HG02623 (cell line): ENCODE results near the gene XYLT1.

Experiments
- ATAC-seq: cut with Tn5 transposase; IDR thresholded peaks from one replicate; pipeline ENCODE4 v1.9.1; 2021; ENCODE audit warnings: moderate library complexity; ENCODE audit not compliant: unreplicated experiment

The XYLT1 gene

DNA sequence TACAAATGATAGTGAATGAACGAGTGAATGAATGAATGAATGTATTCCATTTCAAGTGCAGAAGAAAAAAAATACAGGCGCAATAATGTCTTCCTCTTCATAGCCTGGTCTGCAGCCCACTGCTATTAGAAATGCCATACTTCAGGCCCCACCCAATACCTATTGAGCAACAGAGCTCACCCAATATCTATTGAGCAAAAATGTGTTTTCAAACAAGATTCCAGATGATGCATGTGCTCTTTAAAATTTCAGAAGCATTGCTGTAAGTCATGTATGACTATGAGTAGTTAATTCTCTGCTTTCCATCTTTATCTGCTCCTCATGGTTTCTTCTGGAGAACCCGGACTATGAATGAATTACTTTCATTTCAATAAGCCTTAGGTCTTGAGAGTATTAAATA is 308.2 kb downstream of the XYLT1 start:
- no peak for ATAC-seq

DNA sequence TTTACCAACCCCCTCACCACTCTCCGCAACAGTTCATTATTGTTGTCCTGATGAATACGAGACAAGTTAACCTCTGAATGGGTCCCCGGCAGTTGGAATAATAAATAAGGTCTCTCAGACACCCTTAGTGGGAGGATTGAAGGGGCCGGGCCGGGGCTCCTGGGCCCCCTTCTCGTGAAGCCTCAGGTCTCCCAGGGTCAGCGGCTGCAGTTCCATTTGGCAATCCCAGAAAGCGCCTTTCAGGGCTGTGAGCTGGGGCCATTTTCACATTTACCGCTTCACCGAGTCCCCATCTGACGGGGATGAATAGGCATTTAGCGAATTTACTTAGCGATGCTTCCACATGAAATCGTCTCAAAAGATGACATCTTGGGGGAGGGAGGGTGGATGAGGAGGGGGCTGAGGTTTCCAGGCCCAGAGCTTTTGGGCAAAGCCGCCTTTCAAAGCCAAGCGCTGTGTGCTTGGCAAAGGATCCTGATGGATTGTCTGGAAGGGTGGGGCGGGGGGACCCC is 309.8 kb downstream of the XYLT1 start:
- no peak for ATAC-seq

DNA sequence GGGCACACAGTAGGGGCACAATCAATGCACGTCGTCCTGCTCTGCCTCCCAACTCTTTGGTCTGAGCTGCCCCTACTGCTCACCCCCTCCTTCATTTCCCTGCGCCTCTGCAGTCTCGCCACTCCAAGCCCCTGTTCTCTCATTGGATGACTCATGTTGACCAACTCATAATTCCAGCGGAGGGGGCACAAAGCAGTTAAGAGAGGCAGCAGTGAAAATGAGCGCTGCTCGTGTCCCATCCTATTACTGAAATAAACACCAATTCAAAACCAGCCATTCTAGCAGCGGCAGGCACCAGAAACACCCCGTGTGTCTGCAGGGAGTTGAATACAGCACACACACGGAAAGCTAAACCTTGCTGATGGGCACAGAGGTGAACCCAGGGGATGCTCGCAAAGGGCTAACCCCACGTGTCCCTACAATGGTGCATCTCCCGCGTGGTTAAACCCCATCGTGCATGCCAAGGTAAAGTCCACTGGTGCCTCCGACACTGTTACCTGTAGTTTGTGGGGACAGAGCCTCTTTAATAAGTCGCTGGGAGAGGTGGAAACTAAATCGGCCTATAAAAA is 310.4 kb downstream of the XYLT1 start:
- no peak for ATAC-seq

DNA sequence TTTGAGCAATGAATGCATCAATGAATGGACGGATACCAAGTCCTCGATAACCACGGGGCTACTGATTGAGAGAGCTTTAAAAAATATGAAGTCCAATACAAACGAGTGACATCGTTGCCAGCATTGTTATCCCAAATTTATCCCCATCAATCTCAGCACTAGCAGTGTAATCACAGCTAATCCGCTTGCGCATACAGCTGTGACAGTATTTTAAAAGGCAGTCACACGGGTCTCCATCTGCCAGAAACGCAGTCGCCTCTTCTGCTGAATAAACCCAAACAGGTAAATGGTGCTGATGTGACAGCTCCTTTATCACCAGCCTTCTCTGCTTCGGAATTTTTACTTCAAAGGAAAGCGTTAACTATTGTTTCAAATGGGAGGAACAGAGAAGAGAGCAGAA is 311.1 kb downstream of the XYLT1 start:
- no peak for ATAC-seq

DNA sequence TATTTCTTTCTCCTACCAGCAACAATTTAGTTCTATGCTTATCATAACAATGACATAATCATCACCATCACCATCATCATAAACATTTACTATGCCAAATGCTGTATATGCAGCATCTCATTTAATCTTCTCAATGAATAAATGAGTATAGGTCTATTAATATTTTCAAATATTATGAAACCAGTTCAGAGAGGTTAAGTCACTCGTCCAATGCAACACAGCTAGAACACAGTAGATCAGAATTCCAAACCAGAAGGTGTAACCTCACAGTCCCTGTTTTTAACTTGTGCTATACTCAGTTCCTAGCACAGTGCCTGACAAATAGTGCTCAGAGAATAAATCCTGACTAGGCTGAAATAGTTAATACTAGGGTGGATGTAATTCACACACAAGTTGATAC is 314.8 kb downstream of the XYLT1 start:
- ATAC-seq: no peak

DNA sequence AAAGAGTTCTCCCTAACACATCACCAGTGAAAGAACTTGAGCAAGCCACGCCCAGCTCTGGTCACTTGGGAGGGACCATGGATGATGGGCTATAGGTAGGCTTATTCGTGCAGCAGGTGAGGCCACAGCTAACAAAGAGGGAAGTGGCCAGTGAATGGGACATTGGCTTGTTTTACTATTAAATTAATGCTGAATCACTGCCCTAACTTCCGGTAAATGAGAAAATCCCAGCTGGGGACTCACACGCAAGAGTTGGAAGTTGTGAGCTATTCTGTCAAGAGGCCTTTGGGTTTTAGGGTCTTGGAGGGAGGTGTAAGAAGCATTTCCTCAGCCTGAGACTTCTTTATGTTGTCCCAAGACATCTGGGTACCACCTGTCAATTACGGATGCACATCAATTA is 315.3 kb downstream of the XYLT1 start:
- no peak for ATAC-seq

DNA sequence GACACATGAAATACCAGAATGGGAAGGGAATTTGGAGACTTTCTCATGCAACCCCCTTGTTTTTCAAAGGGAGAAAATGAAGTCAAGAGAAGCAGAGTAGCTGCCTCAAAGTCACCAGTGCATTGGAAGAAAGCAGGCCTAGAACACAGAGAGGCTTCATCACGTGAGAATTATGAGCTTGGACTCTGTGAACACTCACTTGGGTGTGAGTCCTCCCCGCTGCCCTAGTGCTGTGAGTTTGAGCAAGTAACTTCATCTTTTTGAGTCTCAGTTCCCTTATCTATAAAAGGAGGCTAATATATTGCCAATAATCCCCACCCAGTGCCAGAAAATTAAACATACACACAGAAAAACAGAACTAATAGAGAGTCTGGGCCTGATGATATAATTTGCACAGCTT is 315.8 kb downstream of the XYLT1 start:
- ATAC-seq: no peak

DNA sequence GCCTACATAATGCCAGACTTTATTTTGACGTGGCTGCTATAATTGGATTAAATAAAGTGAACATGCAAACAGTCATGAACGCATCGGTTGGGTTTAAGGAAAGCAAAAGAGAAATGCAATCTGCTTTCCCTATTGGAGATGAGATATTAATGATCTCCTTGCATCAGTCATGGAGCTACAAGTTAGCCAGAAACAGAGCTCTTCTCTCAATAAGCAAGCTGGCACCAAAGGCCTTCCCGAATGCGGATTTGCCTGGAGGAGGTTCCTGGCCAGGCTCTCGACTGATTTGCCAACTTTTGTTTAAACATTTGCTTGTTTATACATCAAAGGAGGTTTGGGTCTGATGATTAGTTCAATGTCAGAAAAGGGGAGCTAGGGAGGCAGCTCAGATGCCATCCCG is 318.4 kb downstream of the XYLT1 start:
- ATAC-seq: no peak

DNA sequence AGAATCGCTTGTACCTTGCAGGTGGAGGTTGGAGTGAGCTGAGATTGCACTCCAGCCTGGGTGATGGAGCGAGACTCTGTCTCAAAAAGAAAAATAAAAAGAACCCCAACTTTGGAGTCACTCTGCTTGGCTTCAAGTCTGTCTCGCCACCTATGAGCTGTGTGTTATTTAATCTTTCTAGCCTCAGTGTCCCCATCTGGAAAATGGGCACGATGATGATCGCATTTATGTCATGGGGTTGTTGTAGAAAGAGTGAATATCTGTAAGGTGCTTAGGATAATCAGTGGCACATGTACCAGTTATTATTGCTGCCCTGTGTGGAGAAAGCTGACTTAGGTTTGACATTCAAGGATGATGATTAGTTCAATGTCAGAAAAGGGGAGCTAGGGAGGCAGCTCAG is 319.4 kb downstream of the XYLT1 start:
- no peak for ATAC-seq

DNA sequence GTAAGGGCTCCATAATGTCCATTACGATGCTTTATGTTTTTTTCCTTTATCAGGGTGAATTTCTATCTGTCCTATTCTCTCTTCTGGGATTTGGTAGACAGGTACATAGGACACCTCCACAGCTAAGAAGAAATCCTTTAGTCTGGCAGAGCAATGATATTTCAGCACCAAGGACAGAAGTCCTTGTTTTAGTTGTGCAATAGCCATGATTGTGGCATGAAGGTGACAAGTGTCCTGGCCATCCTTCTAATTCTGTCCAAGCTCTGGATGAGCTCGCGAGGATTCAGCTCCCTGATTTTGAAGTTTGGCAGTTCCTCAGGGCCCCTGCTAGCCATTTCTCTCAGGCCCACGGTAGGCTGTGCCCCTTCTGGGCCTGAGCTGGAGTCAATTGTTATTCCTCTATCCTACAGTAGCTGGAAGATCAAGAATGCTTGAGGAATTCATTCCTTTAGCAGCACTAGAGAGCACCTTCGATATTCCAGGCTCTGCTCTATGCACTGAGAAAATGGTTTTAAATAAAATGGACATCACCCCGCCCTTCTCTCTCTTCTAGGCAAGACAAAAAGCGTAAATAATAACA is 320.8 kb downstream of the XYLT1 start:
- ATAC-seq: no peak

DNA sequence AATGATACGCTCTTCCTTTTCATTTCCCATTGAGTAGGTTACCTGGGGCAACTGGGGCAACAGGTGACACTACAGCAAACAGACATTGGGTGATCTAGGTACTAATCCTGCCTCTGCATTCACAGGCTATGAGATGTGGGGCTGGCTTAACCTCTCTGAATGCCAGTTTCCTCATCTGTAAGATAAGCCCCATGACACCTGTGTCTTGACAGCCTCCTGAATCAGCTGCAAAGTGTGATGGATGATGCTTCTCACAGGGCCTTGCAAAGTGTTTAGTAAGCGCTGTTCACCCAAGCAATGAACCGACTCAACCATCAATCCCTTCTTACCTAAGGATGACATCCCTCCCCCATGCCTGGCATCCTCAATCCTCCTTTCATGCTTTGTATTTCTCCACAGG is 322.8 kb downstream of the XYLT1 start:
- no peak for ATAC-seq

DNA sequence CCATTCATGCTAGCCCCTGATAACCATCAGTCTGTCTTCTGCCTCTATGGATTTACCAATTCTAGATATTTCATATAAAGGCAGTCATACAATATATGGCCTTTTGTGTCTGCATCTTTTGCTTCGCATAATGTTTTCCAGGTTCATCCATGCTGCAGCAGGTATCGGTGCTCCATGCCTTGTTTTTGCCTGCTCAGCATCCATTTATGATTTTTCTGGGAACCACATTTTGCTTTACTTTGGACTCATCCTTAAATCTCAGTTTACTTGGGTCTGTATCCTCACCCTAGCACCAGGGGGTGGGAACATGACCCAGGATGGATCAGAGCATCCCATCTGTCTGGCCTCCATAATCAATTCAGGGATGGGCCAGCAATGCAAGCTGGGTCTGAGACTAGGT is 325.7 kb downstream of the XYLT1 start:
- no peak for ATAC-seq

DNA sequence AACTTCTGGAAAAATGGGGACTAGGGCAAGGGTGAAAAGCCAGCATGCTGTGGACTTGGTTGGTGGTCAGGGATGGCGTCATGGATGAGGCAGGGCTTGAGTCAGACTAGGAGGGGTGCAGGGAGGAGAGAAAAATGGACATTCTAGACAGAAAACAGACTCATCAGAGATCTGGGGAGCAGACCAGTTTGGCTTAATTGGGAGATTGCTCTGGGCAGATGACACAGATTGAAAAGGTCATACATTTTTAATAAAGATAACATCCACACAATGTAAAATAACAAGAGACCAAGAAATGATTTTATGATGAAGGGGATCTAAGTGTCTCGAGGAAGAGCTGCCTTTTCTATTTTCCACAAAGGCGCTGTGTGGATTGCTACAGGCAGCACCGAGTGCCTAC is 326.3 kb downstream of the XYLT1 start:
- no peak for ATAC-seq

DNA sequence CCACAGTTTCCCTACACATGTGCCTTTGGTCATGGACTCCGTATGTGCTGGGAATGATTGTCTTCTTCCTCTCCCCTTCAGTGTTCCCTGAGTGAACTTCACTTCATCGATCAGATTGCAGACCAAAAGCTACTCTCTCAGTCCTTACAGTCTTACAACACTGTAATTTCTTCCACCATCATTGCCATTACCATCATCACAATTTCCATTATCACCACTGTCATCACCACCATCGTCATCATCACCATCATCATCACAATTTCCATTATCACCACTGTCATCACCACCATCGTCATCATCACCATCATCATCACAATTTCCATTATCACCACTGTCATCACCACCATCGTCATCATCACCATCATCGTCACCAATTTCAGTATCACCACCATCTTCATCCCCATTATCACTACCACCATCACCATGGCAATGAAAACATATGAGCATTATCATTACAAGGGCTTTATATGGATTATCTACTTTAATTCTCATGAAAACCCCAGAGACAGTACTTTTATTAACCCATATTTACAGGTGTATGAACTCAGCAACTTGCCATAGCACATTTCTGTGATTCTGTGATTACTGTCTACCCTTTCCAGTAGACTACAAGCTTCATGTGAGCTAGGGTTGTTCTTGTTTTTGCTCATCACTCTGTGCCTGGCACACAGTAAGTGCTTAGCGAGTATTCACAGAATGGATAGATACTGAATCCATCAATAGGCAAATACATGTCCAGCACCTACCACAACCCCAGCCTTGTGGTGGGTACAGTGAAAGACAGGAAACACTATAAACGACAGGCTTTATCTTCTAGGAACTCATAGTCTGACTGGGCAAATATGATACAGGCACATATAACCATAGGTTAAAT is 327.0 kb downstream of the XYLT1 start:
- ATAC-seq: no peak

DNA sequence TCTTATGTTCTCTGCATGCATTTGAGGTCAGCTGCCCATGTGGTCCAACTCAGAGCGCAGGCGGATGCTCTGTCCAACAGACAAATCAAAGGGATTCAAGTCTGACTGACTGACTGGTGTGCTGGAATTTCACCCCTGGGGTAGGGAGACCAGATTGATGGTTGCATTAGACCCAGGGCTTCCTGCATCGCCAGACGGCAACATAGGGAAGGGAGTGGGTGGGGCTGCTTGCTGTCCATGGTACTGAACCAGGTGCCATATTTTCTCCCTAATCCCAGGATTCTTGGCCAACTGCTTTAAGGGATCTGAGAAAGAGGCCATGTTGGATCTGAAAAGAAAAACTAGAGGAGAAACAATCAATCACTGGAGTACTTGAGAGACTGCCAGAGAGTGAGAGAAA is 332.0 kb downstream of the XYLT1 start:
- ATAC-seq: no peak

DNA sequence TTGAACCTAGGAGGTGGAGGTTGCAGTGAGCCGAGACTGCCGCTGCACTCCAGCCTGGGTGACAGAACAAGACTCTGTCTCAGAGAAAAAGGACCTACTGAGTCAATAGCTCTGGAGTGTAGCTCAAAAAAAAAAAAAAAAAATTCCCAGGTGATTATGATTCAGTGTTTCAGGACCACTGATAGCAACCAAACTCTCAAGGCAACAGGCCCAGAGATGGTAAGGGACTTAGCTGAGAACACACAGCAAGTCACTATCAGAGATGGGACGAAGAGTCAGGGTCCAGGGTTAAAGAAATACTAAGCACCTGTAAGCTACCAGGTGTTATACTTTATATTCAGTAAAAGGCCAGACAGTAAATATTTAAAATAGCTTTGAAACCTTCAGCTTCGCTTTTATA is 335.3 kb downstream of the XYLT1 start:
- no peak for ATAC-seq

DNA sequence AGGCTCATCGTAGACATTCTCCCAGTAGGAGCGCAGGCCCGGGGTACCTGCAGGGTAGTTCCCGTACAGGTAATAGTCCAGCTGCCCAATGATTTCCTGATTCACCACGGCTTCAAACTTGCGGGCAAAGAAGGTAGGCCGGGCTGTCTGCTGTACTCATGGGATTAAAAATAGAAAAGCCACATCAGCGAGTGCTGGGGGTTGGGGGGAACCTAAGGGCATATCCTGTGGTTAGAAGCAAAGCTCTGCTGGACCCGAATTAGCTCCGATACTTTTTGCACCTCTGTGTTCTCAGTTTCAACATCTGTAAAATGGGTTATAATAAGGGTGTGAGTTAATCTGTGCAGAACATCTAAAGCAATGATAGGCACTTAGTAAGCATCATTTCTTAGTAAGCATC is 336.2 kb downstream of the XYLT1 start:
- ATAC-seq: no peak

DNA sequence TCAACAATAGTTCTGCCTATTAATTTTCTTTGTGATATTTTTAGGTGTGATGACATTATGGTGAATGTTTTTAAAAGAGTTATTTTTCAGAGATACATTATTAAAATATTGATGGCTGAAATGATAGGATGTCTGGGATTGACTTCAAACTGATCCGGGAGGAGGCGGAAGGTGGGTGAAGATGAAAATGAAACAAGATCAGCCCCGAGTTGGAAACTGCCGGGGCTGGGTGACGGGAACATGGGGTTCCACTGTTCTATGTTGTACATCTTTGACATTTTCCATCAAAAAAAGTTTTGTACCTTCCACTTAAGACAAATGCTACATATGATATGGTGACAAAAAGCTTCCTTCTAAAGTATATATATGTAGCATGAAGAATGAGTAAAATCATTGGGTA is 336.9 kb downstream of the XYLT1 start:
- no peak for ATAC-seq

DNA sequence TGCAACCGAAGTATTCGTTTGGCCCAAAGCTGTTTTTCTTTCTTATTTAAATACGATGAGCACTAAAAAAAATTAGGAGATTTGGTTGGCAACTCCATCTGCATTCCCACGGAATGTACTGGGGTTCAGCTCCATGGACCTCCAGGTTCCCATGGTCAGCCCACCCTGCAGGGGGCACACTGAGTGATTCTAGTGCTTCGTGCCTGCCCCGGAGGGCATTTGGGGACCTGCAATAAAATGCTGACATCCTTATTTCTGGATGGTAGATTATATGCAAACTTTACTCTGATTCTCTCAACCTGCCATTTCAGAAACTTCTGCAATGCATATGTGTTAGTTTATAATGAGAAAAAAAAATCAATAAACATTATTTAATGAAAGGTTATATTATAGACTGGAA is 339.4 kb downstream of the XYLT1 start:
- ATAC-seq: no peak

DNA sequence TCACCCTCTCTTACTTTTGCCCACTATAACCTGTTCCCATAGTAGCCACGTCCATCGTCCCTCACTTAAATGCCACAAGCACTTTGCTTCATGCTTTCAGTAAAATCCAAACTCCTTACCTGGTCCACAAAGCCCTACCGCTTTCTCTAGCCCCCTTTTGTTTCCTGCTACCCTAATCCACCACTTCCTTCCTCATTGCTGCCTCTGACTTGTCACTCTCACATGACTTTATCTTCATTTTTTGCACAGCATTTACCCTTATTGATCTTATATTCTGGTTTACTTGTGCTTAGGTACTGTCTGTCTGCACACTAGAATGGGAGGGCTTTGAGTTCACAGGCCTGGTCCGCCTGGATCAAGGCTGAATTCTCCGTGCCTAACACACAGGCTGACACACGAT is 340.0 kb downstream of the XYLT1 start:
- no peak for ATAC-seq

DNA sequence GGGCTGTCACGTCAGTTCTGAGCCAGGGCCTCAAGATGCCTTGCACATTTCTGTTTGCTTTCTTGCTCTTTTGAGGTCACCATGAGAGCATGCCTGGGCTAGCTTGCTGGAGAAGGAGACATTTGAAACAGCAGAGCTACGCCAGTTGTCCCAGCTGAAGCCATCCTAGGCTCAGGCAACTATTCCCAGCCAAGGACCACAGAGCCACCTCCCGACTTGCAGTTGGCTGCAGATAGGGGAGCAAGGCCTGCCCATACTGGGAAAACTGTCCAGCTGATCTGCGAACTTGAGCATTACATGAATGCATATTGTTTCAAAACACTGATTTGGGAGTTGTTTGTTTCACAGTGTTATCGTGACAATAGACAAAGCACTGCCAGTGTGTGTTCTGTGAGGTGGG is 340.8 kb downstream of the XYLT1 start:
- ATAC-seq: no peak

DNA sequence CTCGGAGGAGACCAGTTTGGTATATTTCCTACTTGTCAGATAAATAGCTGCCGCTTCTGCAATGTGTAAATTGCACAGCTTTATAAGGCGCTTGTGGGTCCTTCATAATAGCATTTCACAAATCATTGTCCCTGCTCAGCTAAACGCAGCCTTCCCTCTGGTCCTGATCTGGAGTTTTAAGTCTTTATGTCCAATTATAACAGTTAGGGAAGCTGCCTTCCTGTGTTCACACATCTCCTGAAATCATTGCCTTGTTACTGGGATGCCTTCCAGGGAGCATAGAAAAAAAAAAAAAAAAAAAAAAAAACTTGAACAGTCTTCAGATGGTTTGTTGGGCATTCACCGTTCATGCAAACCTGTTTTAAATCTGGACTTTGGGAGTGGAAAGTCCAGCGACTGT is 342.0 kb downstream of the XYLT1 start:
- ATAC-seq: no peak
